ENCODE data around the gene LRRC15.

LRRC15 gene

GRCh38 chr3:194337965-194338753 is 31.4 kb downstream of the LRRC15 start:
- no peak for DNase-seq (ENCODE audit: extremely low spot score)
- TF ChIP-seq CTCF (IDR thresholded peaks at IDR 0.05; ENCODE audit: control extremely low read depth, extremely low read depth, low read depth, missing control alignments): no peak
- POLR2A ChIA-PET: no interaction called here
- CTCF ChIA-PET: interaction anchor here (1.1 to 3.0 kb wide), 4 partner anchors 22 to 236 kb away, joined by 3 to 16 read pairs (median 4); no protein-coding TSS in a partner anchor

- ChIA-PET CTCF (interaction anchor here (0.8 to 7.4 kb wide), 5 partner anchors 8 to 548 kb away, joined by 3 to 96 read pairs (median 5); no protein-coding TSS in a partner anchor), POLR2A (no interaction called here)
- no peak for DNase-seq (ENCODE audit: extremely low spot score)
- TF ChIP-seq CTCF (IDR thresholded peaks at IDR 0.05; ENCODE audit: control extremely low read depth, extremely low read depth, low read depth, missing control alignments): no peak
Observed at GRCh38 chr3:194336601-194337355, 32.8 kb downstream of the LRRC15 start.

GRCh38 chr3:194333981-194334320 is 35.6 kb downstream of the LRRC15 start:
- no peak for DNase-seq (ENCODE audit: extremely low spot score)
- no peak for TF ChIP-seq CTCF (IDR thresholded peaks at IDR 0.05; ENCODE audit: control extremely low read depth, extremely low read depth, low read depth, missing control alignments)
- CTCF ChIA-PET: interaction anchor here (0.6 to 7.4 kb wide), 29 partner anchors 10 to 1442 kb away, joined by 3 to 96 read pairs (median 3); no protein-coding TSS in a partner anchor
- POLR2A ChIA-PET: no interaction called here

- ChIA-PET CTCF (interaction anchor here (0.6 to 7.4 kb wide), 29 partner anchors 9 to 1441 kb away, joined by 3 to 96 read pairs (median 3); no protein-coding TSS in a partner anchor), POLR2A (no interaction called here)
- TF ChIP-seq CTCF (IDR thresholded peaks at IDR 0.05; ENCODE audit: control extremely low read depth, extremely low read depth, low read depth, missing control alignments): peak; percentile 99
- DNase-seq (ENCODE audit: extremely low spot score): peak; percentile 87
Observed at GRCh38 chr3:194333212-194333980, 36.1 kb downstream of the LRRC15 start.

GRCh38 chr3:194332858-194333211 is 36.7 kb downstream of the LRRC15 start:
- POLR2A ChIA-PET: no interaction called here
- CTCF ChIA-PET: interaction anchor here (0.9 to 7.4 kb wide), 10 partner anchors 12 to 783 kb away, joined by 3 to 96 read pairs (median 4); no protein-coding TSS in a partner anchor
- DNase-seq (ENCODE audit: extremely low spot score): no peak
- no peak for TF ChIP-seq CTCF (IDR thresholded peaks at IDR 0.05; ENCODE audit: control extremely low read depth, extremely low read depth, low read depth, missing control alignments)

- no peak for DNase-seq (ENCODE audit: extremely low spot score)
- POLR2A ChIA-PET: no interaction called here
- TF ChIP-seq CTCF (IDR thresholded peaks at IDR 0.05; ENCODE audit: control extremely low read depth, extremely low read depth, low read depth, missing control alignments): no peak
- CTCF ChIA-PET: interaction anchor here (1.1 to 7.4 kb wide), 4 partner anchors 14 to 352 kb away, joined by 3 to 96 read pairs (median 8); no protein-coding TSS in a partner anchor
Observed at GRCh38 chr3:194330579-194330978, 39.0 kb downstream of the LRRC15 start.

Measured in GM10248 (cell line).